Effector memory CD8-positive, alpha-beta T cell (primary cell): ENCODE measurements around the gene ARFIP1.

ENCODE experiments used
- ATAC-seq: fragments of 150-1000 bp; cut with Tn5 transposase; replicated peaks from 2 replicates; pipeline ENCODE4 v1.10.0; 2021; ENCODE audit warnings: mild to moderate bottlenecking, moderate library complexity
- DNase-seq, 3 experiments: peaks; one replicate each; pipeline ENCODE4 v3.0.0; 2021
- H3K27ac Mint-ChIP-seq, 2 donors: one replicate each; pipeline ENCODE4 v1.8.0; 2022; ENCODE audit warnings: mild to moderate bottlenecking in 2 of 2, mixed read lengths in 2 of 2, moderate library complexity in 2 of 2
- H3K27me3 Mint-ChIP-seq, 2 donors: one replicate each; pipeline ENCODE4 v1.8.0; 2022; ENCODE audit warnings: mixed read lengths in 2 of 2
- H3K36me3 Mint-ChIP-seq: one replicate; pipeline ENCODE4 v1.8.0; 2022; ENCODE audit warnings: mild to moderate bottlenecking, moderate library complexity, mixed read lengths; ENCODE audit not compliant: insufficient read depth
- H3K4me1 Mint-ChIP-seq, 2 donors: one replicate each; pipeline ENCODE4 v1.8.0; 2022; ENCODE audit warnings: low read depth in 2 of 2, mixed read lengths in 2 of 2
- H3K4me3 Mint-ChIP-seq, 2 donors: one replicate each; pipeline ENCODE4 v1.8.0; 2022; ENCODE audit warnings: mild to moderate bottlenecking in 2 of 2, mixed read lengths in 2 of 2, moderate library complexity in 2 of 2
- H3K9me3 Mint-ChIP-seq, 2 donors: one replicate each; pipeline ENCODE4 v1.8.0; 2022; ENCODE audit warnings: mixed read lengths in 2 of 2

ARFIP1 gene

GRCh38 chr4:152900395-152900794 is 120.6 kb downstream of the ARFIP1 start:
- Mint-ChIP-seq H3K4me1 (peaks cover 0 to 4% of the 10 kb centered on the region in 2 donors), H3K27me3 (no peaks in the 10 kb centered on the region), H3K9me3 (no peaks in the 10 kb centered on the region), H3K27ac (no peak overlapping the region), H3K4me3 (no peak overlapping the region), H3K36me3 (peaks cover 3% of the 10 kb centered on the region)
- DNase-seq: no peak
- no peak for ATAC-seq

GRCh38 chr4:152901205-152901604 is 121.5 kb downstream of the ARFIP1 start:
- Mint-ChIP-seq H3K36me3 (peaks cover 3% of the 10 kb centered on the region), H3K4me3 (no peak overlapping the region), H3K4me1 (no peaks in the 10 kb centered on the region), H3K27me3 (no peaks in the 10 kb centered on the region), H3K9me3 (no peaks in the 10 kb centered on the region), H3K27ac (no peak overlapping the region)
- ATAC-seq (no peak), DNase-seq (no peak)

GRCh38 chr4:152903658-152904057 is 123.9 kb downstream of the ARFIP1 start:
- H3K9me3 Mint-ChIP-seq: no peaks in the 10 kb centered on the region
- no peak overlapping the region for H3K4me3 Mint-ChIP-seq
- no peak overlapping the region for H3K27ac Mint-ChIP-seq
- ATAC-seq: no peak
- DNase-seq: no peak
- H3K4me1 Mint-ChIP-seq: peaks cover 0 to 6% of the 10 kb centered on the region in 2 donors
- H3K27me3 Mint-ChIP-seq: no peaks in the 10 kb centered on the region
- H3K36me3 Mint-ChIP-seq: peaks cover 6% of the 10 kb centered on the region

GRCh38 chr4:152909901-152910300 is 130.1 kb downstream of the ARFIP1 start:
- H3K4me3 Mint-ChIP-seq: no peak overlapping the region
- DNase-seq (no peak), ATAC-seq (no peak)
- H3K27ac Mint-ChIP-seq: no peak overlapping the region
- peaks cover 0 to 6% of the 10 kb centered on the region in 2 donors for H3K4me1 Mint-ChIP-seq
- no peaks in the 10 kb centered on the region for H3K27me3 Mint-ChIP-seq
- H3K36me3 Mint-ChIP-seq: peaks cover 6% of the 10 kb centered on the region
- H3K9me3 Mint-ChIP-seq: no peaks in the 10 kb centered on the region

- no peak overlapping the region for H3K27ac Mint-ChIP-seq
- no peaks in the 10 kb centered on the region for H3K9me3 Mint-ChIP-seq
- H3K4me3 Mint-ChIP-seq: no peak overlapping the region
- ATAC-seq (no peak), DNase-seq (no peak)
- H3K36me3 Mint-ChIP-seq: peaks cover 6% of the 10 kb centered on the region
- H3K4me1 Mint-ChIP-seq: peaks cover 0 to 6% of the 10 kb centered on the region in 2 donors
- H3K27me3 Mint-ChIP-seq: no peaks in the 10 kb centered on the region
Measured at GRCh38 chr4:152910521-152910920, 130.8 kb downstream of the ARFIP1 start.

GRCh38 chr4:152917543-152918395 is 138.0 kb downstream of the ARFIP1 start:
- peaks cover 0 to 8% of the 10 kb centered on the region in 2 donors for H3K27me3 Mint-ChIP-seq
- ATAC-seq (no peak), DNase-seq (no peak)
- H3K27ac Mint-ChIP-seq: no peak overlapping the region
- H3K9me3 Mint-ChIP-seq: peaks cover 0 to 8% of the 10 kb centered on the region in 2 donors
- no peak overlapping the region for H3K4me3 Mint-ChIP-seq
- H3K36me3 Mint-ChIP-seq: no peaks in the 10 kb centered on the region
- H3K4me1 Mint-ChIP-seq: no peaks in the 10 kb centered on the region

GRCh38 chr4:152919826-152920225 is 140.1 kb downstream of the ARFIP1 start:
- no peaks in the 10 kb centered on the region for H3K36me3 Mint-ChIP-seq
- no peak overlapping the region for H3K27ac Mint-ChIP-seq

GRCh38 chr4:152920768-152921167 is 141.0 kb downstream of the ARFIP1 start:
- no peaks in the 10 kb centered on the region for H3K4me1 Mint-ChIP-seq
- H3K27me3 Mint-ChIP-seq: peaks cover 0 to 8% of the 10 kb centered on the region in 2 donors
- DNase-seq (no peak), ATAC-seq (no peak)
- no peaks in the 10 kb centered on the region for H3K36me3 Mint-ChIP-seq
- peaks cover 0 to 8% of the 10 kb centered on the region in 2 donors for H3K9me3 Mint-ChIP-seq
- no peak overlapping the region for H3K4me3 Mint-ChIP-seq
- no peak overlapping the region for H3K27ac Mint-ChIP-seq

More at GRCh38 chr4:152919826-152920225, 140.1 kb downstream of the ARFIP1 start:
- ATAC-seq (no peak), DNase-seq (no peak)
- Mint-ChIP-seq H3K9me3 (peaks cover 0 to 8% of the 10 kb centered on the region in 2 donors), H3K4me1 (no peaks in the 10 kb centered on the region), H3K4me3 (no peak overlapping the region), H3K27me3 (peaks cover 0 to 8% of the 10 kb centered on the region in 2 donors)

- H3K4me1 Mint-ChIP-seq: no peaks in the 10 kb centered on the region
- peaks cover 0 to 8% of the 10 kb centered on the region in 2 donors for H3K27me3 Mint-ChIP-seq
- no peak overlapping the region for H3K4me3 Mint-ChIP-seq
- DNase-seq: no peak
- no peak overlapping the region for H3K27ac Mint-ChIP-seq
- no peak for ATAC-seq
- no peaks in the 10 kb centered on the region for H3K36me3 Mint-ChIP-seq
- H3K9me3 Mint-ChIP-seq: peaks cover 0 to 8% of the 10 kb centered on the region in 2 donors
Measured at GRCh38 chr4:152921284-152921683, 141.5 kb downstream of the ARFIP1 start.

- ATAC-seq (no peak), DNase-seq (no peak)
- H3K4me3 Mint-ChIP-seq: no peak overlapping the region
- no peak overlapping the region for H3K27ac Mint-ChIP-seq
- peaks cover 16 to 35% of the 10 kb centered on the region in 2 donors for H3K27me3 Mint-ChIP-seq
- peaks cover 0 to 8% of the 10 kb centered on the region in 2 donors for H3K9me3 Mint-ChIP-seq
- H3K36me3 Mint-ChIP-seq: no peaks in the 10 kb centered on the region
- H3K4me1 Mint-ChIP-seq: no peaks in the 10 kb centered on the region
Measured at GRCh38 chr4:152925851-152926250, 146.1 kb downstream of the ARFIP1 start.

- ATAC-seq: no peak
Measured at GRCh38 chr4:152926959-152927358, 147.2 kb downstream of the ARFIP1 start.

GRCh38 chr4:152927737-152928136 is 148.0 kb downstream of the ARFIP1 start:
- no peak overlapping the region for H3K27ac Mint-ChIP-seq
- H3K4me3 Mint-ChIP-seq: no peak overlapping the region
- ATAC-seq (no peak), DNase-seq (no peak)
- H3K36me3 Mint-ChIP-seq: no peaks in the 10 kb centered on the region
- peaks cover 18 to 29% of the 10 kb centered on the region in 2 donors for H3K27me3 Mint-ChIP-seq
- no peaks in the 10 kb centered on the region for H3K9me3 Mint-ChIP-seq
- no peaks in the 10 kb centered on the region for H3K4me1 Mint-ChIP-seq

More at GRCh38 chr4:152926959-152927358, 147.2 kb downstream of the ARFIP1 start:
- peaks cover 16 to 30% of the 10 kb centered on the region in 2 donors for H3K27me3 Mint-ChIP-seq
- H3K36me3 Mint-ChIP-seq: no peaks in the 10 kb centered on the region
- H3K27ac Mint-ChIP-seq: no peak overlapping the region
- no peak overlapping the region for H3K4me3 Mint-ChIP-seq
- DNase-seq: no peak
- no peaks in the 10 kb centered on the region for H3K4me1 Mint-ChIP-seq
- peaks cover 0 to 1% of the 10 kb centered on the region in 2 donors for H3K9me3 Mint-ChIP-seq

GRCh38 chr4:152928286-152928685 is 148.5 kb downstream of the ARFIP1 start:
- Mint-ChIP-seq H3K4me1 (no peaks in the 10 kb centered on the region), H3K9me3 (no peaks in the 10 kb centered on the region), H3K36me3 (no peaks in the 10 kb centered on the region), H3K4me3 (no peak overlapping the region), H3K27ac (no peak overlapping the region), H3K27me3 (peaks cover 23 to 35% of the 10 kb centered on the region in 2 donors)
- no peak for DNase-seq
- no peak for ATAC-seq

- no peak for DNase-seq
- no peak overlapping the region for H3K27ac Mint-ChIP-seq
- no peak overlapping the region for H3K4me3 Mint-ChIP-seq
- H3K9me3 Mint-ChIP-seq: no peaks in the 10 kb centered on the region
- no peaks in the 10 kb centered on the region for H3K36me3 Mint-ChIP-seq
- H3K4me1 Mint-ChIP-seq: peaks cover under 1 to 1% of the 10 kb centered on the region in 2 donors
- peaks cover 39 to 51% of the 10 kb centered on the region in 2 donors for H3K27me3 Mint-ChIP-seq
- ATAC-seq: no peak
Measured at GRCh38 chr4:152929888-152930287, 150.1 kb downstream of the ARFIP1 start.
